K562 (cell line): ENCODE results near the gene NACC1. TPM values are rescaled to one million over a fixed set of nuclear protein-coding genes. Genes with fewer than 3 reads are reported as not detected.

Experiments used
- ARNT ChIP-seq, 2 experiments: fragments of 450-650 bp; IDR thresholded peaks; 2 replicates each; pipeline ENCODE4 v1.6.1; 2016; ENCODE audit warnings: mild to moderate bottlenecking in 1 of 2
- BRD4 ChIP-seq: fragments of 200-600 bp; sonication (generic); IDR thresholded peaks from 2 replicates; pipeline ENCODE4 v1.6.1; 2017; ENCODE audit warnings: inconsistent platforms
- CHCHD3 ChIP-seq: fragments of 250-450 bp; sonication (Bioruptor Pico); IDR thresholded peaks from 2 replicates; pipeline ENCODE4 v2.1.2; 2022; ENCODE audit warnings: mild to moderate bottlenecking
- GATAD2A ChIP-seq: fragments of 450-650 bp; IDR thresholded peaks from 2 replicates; pipeline ENCODE4 v1.6.1; 2017
- HMGXB4 ChIP-seq: sonication (generic); formaldehyde crosslinking; IDR thresholded peaks from 2 replicates; pipeline ENCODE4 v1.8.1; 2023; ENCODE audit warnings: mild to moderate bottlenecking, missing genetic modification reagents
- HSF4 ChIP-seq: fragments of 250-450 bp; sonication (Bioruptor Pico); IDR thresholded peaks from 2 replicates; pipeline ENCODE4 v2.1.2; 2022; ENCODE audit warnings: mild to moderate bottlenecking, moderate library complexity, borderline replicate concordance
- NCOA2 ChIP-seq, 2 experiments: fragments of 450-650 bp; IDR thresholded peaks; 2 replicates each; pipeline ENCODE4 v1.6.1; 2018; ENCODE audit warnings: mild to moderate bottlenecking in 2 of 2, moderate library complexity in 1 of 2; ENCODE audit not compliant: partially characterized antibody in 2 of 2
- NFRKB ChIP-seq: fragments of 450-650 bp; IDR thresholded peaks from 2 replicates; pipeline ENCODE4 v1.6.1; 2016; ENCODE audit warnings: low read depth
- POLR2H ChIP-seq: IDR thresholded peaks from 2 replicates; pipeline ENCODE4 v1.6.1; 2016; ENCODE audit warnings: missing genetic modification characterization, low read depth, mild to moderate bottlenecking, control low read depth, missing compliant biosample characterization, moderate library complexity
- STAT6 ChIP-seq: sonication (generic); formaldehyde crosslinking; IDR thresholded peaks from 2 replicates; pipeline ENCODE4 v1.8.1; 2023; ENCODE audit warnings: mild to moderate bottlenecking, missing genetic modification reagents
- ZFP1 ChIP-seq: fragments of 450-650 bp; formaldehyde crosslinking; IDR thresholded peaks from 2 replicates; pipeline ENCODE4 v1.4.0; 2020; ENCODE audit warnings: mild to moderate bottlenecking, mixed read lengths
- ZNF41 ChIP-seq: fragments of 250-450 bp; sonication (Bioruptor Pico); conservative IDR thresholded peaks from 2 replicates; pipeline ENCODE4 v1.4.0; 2020; ENCODE audit warnings: mild to moderate bottlenecking
- ZNF699 ChIP-seq: fragments of 250-450 bp; sonication (Bioruptor Pico); IDR thresholded peaks from 2 replicates; pipeline ENCODE4 v1.8.0; 2021; ENCODE audit warnings: mild to moderate bottlenecking, moderate library complexity; ENCODE audit not compliant: insufficient replicate concordance
- polyA plus RNA-seq, 8 experiments: library from polyadenylated mRNA; depleted of rRNA in 4 of 8; stranded (reverse) in 5 of 8; unstranded in 3 of 8; fragments of >200 nt; fragmentation: Nextera tagmentation in 2 of 8; fragmentation: Illumina TruSeq in 1 of 8; extraction: Ambion mirVana in 2 of 8; extraction: Trizol in 1 of 8; gene quantifications; 2 replicates each; pipeline versions ENCODE4 v1.2.1 to v1.2.3, GENCODE V29; 2011 to 2014; ENCODE audit warnings: inconsistent platforms in 1 of 8, missing spikeins in 1 of 8
- total RNA-seq, 7 experiments: library from RNA; depleted of rRNA in 6 of 7; stranded (reverse); fragments of >200 nt in 6 of 7; fragmentation: Illumina TruSeq in 2 of 7; extraction: Trizol in 2 of 7; gene quantifications; 2 replicates each; pipeline versions ENCODE4 v1.2.1 to v1.2.3, GENCODE V29; 2011 to 2021; ENCODE audit warnings: low replicate concordance in 1 of 7
- TF ChIP-seq, protein P1 (sequence below): fragments of 250-450 bp; sonication (Bioruptor Pico); IDR thresholded peaks from 2 replicates; pipeline ENCODE4 v1.6.1; 2021; ENCODE audit warnings: mild to moderate bottlenecking
- TF ChIP-seq, protein P2 (sequence below): sonication (generic); formaldehyde crosslinking; IDR thresholded peaks from 2 replicates; pipeline ENCODE4 v1.8.0; 2022; ENCODE audit warnings: mild to moderate bottlenecking, low read depth, missing genetic modification reagents

The NACC1 gene
- total and polyA plus RNA-seq, 9 of the 15 experiments (the other 6 are each of a cell fraction or from before 2014, with no cell fraction given) = 0.04 to 96.6 (median 25.8) TPM

DNA sequence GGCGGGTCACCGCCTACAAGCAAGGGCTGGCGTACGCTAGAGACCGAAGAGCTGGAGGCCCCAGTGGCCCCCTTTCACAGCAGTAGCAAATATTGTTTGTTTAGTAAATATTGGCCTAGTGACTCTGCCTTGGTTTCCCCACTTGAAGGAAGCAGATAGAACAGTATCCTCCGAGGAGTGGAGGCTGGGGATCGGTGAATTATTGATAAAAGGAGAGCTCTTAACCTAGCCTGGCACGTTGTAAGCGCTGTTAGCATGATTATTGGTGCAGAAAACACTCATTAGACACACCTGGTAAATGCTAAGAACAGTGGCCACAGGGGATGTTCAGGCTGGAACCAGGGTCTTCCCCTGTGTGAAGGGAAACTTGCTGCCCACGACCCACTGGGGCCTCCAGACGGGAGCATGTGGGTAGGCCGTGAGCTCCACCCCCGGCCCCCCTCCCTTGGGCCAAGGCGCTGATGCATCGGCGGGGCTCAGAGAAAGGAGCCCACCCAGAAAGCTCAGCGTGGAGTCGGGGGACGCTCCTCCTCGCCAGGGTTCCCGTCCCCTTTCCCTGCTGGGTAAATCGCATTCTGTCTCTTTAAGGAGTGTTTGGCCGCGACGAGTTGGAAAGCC is 34.4 kb downstream of the NACC1 start (continued):
- TF ChIP-seq, protein P1, sequence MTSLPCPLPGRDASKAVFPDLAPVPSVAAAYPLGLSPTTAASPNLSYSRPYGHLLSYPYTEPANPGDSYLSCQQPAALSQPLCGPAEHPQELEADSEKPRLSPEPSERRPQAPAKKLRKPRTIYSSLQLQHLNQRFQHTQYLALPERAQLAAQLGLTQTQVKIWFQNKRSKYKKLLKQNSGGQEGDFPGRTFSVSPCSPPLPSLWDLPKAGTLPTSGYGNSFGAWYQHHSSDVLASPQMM (CRISPR knock-in tag) = 0 out of 2 replicates have a peak, but pooled peaks have one; percentile 52
- TF ChIP-seq ZFP1 (CRISPR knock-in tag) (no peak), STAT6 (no peak), ZNF41 (CRISPR knock-in tag) (no peak), NCOA2 (IDR thresholded peaks at IDR 0.05; ENCODE audit: partially characterized antibody in 2 of 2) (no peak), HMGXB4 (CRISPR knock-in tag) (0 out of 2 replicates have a peak, but pooled peaks have one; percentile 24), GATAD2A (no peak), HSF4 (CRISPR knock-in tag) (no peak), ARNT (IDR thresholded peaks at IDR 0.05) (no peak), NFRKB (peak; percentile 88; the same call in 1 of the 2 replicates), CHCHD3 (no peak), ZNF699 (CRISPR knock-in tag) (no peak), POLR2H (tag) (no peak), BRD4 (peak; percentile 78; the same call in 1 of the 2 replicates)
- TF ChIP-seq, protein P2, sequence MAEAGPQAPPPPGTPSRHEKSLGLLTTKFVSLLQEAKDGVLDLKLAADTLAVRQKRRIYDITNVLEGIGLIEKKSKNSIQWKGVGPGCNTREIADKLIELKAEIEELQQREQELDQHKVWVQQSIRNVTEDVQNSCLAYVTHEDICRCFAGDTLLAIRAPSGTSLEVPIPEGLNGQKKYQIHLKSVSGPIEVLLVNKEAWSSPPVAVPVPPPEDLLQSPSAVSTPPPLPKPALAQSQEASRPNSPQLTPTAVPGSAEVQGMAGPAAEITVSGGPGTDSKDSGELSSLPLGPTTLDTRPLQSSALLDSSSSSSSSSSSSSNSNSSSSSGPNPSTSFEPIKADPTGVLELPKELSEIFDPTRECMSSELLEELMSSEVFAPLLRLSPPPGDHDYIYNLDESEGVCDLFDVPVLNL (CRISPR knock-in tag) = no peak
